KBM-7 (cell line): ENCODE measurements around the gene SMG6.
"Not testable (repeated sequence)": the region's sequence is repeated elsewhere in the genome, so short reads cannot be mapped to it uniquely, and the experiment has no call there.

Experiments
- DNase-seq: peaks from one replicate; pipeline ENCODE4 v3.0.0-alpha.2; 2015
- in situ Hi-C: fragments of 300-500 bp; cut with MboI; formaldehyde crosslinking; loops from 2 replicates; pipeline ENCODE4 v1.14.3; 2020; ENCODE audit warnings: low sequenced_read_pairs, low pct_unique_long_range_greater_than_20kb, mixed read lengths

SMG6 gene

GRCh38 chr17:2266045-2266864, 37.3 kb downstream of the SMG6 start:
- in situ Hi-C loops: no loop called here
- peak; percentile 87 for DNase-seq

DNA sequence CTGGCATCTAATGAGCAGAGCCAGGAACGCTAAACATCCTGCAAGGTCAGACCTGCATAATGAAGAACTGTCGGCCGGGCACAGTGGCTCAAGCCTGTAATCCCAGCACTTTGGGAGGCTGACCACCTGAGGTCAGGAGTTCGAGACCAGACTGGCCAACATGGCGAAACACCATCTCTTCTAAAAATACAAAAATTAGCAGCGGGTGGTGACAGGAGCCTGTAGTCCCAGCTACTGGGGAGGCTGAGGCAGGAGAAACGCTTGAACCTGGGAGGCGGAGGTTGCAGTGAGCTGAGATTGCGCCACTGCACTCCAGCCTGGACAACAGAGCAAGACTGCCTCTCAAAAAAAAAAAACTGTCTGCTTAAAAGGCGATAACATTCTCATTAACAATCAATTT, 38.4 kb downstream of the SMG6 start:
- in situ Hi-C loops, DNase-seq: not testable (repeated sequence)

- no peak for DNase-seq
- in situ Hi-C loops: no loop called here
Measured at GRCh38 chr17:2264067-2264860, 39.3 kb downstream of the SMG6 start.

GRCh38 chr17:2263183-2264066, 40.2 kb downstream of the SMG6 start:
- DNase-seq: no peak
- in situ Hi-C loops: no loop called here

GRCh38 chr17:2262135-2262587, 41.4 kb downstream of the SMG6 start:
- DNase-seq: no peak
- in situ Hi-C loops: no loop called here

GRCh38 chr17:2259769-2260536, 43.6 kb downstream of the SMG6 start:
- DNase-seq: peak; percentile 47
- in situ Hi-C loops: no loop called here

DNA sequence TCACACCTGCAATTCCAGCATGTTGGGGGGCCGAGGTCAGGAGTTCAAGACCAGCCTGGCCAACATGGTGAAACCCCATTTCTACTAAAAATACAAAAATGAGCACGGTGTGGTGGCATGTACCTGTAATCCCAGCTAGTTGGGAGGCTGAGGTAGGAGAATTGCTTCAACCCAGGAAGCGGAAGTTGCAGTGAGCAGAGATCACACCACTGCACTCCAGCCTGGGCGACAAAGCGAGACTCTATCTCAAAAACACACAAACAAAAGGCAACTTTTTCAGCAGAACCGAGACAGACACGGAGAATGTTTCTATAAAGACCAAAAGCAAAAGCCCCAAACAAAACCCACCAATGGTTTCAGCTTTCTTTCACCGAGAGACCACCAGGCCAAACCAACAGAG, 44.8 kb downstream of the SMG6 start:
- DNase-seq, in situ Hi-C loops: not testable (repeated sequence)

- in situ Hi-C loops: no loop called here
- no peak for DNase-seq
Measured at GRCh38 chr17:2253768-2254406, 49.7 kb downstream of the SMG6 start.

DNA sequence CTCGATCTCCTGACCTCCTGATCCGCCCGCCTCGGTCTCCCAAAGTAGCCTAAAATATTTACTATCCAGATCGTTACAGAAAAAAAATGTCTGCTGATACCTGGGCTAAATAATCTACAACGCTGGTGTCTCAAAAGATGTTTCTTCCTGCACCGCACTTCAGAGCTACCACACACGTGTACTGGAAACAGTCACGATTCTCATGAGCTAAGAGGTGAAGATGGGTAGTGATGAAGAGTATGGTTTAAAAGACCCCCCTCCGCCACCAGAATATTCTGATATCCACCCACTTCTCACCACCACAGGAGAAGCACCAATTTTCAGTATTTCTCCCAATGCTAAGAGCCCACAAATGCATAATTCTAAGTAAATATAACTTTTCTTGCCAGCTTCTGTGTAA, 50.2 kb downstream of the SMG6 start:
- DNase-seq: no peak
- in situ Hi-C loops: no loop called here

- in situ Hi-C loops: no loop called here
- DNase-seq: no peak
Measured at GRCh38 chr17:2251098-2251497, 52.5 kb downstream of the SMG6 start.

- DNase-seq: no peak
- in situ Hi-C loops: no loop called here
Measured at GRCh38 chr17:2250140-2251095, 53.2 kb downstream of the SMG6 start.

DNA sequence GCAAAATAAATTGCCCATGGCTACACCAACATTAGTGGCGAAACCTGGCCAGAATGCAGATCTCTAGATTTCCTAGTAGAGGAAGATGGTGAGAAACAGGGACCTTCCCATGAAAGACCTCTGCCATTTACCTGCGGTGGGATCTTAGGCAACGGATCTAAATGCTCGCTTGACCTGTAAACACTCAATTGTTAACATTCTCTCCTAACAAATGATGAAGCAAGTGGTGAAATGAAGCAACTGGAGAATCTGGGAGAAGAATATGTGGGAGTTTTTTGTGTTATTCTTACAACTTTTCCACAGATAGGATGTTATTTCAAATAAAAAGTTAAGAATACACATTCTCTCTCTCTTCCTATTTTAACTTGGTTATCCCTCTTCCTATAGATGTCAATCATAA, 56.6 kb downstream of the SMG6 start:
- DNase-seq: no peak
- in situ Hi-C loops: loop anchor here (25.0 kb wide), 1 partner anchor 185 kb away; the partner anchor contains the start of gene HIC1

- in situ Hi-C loops: loop anchor here (25.0 kb wide), 1 partner anchor 183 kb away; the partner anchor contains the start of gene HIC1
Measured at GRCh38 chr17:2244545-2245525, 58.8 kb downstream of the SMG6 start.

GRCh38 chr17:2243953-2244352, 59.6 kb downstream of the SMG6 start:
- in situ Hi-C loops: loop anchor here (25.0 kb wide), 1 partner anchor 182 kb away; the partner anchor contains the start of gene HIC1
- no peak for DNase-seq

More at GRCh38 chr17:2244545-2245525, 58.8 kb downstream of the SMG6 start:
- DNase-seq: peak; percentile 78

DNA sequence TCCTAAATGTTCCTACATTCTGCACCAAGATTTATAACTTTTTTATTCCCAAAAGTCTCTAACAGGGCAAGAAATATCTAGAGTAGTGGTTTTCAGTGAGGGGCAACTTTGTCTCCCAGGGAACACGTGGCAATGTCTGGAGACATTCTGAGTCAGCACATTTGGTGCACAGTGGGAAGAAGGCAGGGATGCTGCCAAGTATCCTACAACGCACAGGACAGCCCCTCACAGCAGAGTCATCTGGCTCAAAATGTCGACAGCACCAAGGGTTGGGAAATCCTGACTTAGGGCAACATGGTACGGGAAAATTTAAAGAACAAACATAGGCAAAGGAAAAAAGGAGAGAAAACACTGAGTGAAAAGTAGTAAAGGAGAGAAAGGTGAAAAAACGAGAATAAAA, 61.8 kb downstream of the SMG6 start:
- in situ Hi-C loops: loop anchor here (25.0 kb wide), 1 partner anchor 180 kb away; the partner anchor contains the start of gene HIC1
- no peak for DNase-seq

- DNase-seq: no peak
- in situ Hi-C loops: loop anchor here (25.0 kb wide), 1 partner anchor 178 kb away; the partner anchor contains the start of gene HIC1
Measured at GRCh38 chr17:2240541-2240940, 63.0 kb downstream of the SMG6 start.
